Measurements from ENCODE around the gene LSMEM2. TPM values are rescaled to one million over a fixed set of nuclear protein-coding genes. Genes with fewer than 3 reads are reported as not detected.

The LSMEM2 gene
- total RNA-seq, 8 experiments from 2014 or later: 0.36 to 2.6 (median 0.54) TPM; not detected in 1

DNA sequence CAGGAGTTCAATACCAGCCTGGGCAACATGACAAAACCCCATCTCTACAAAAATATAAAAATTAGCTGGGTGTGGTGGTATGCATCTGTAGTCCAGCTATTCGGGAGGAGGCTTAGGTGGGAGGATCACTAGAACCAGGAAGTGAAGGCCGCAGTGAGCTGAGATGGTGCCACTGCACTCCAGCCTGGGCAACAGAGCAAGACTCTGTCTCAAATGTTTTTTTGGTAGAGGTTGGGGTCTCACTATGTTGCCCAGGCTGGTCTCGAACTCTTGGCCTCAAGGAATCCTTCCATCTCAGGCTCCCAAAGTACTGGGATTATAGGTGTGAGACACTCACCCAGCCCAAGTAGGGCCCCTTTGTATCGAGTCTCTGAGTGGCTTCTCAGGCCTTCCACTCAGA, 15.2 kb downstream of the LSMEM2 start:
- Histone ChIP-seq H3K27ac (no peak overlapping the region), H3K4me3 (no peak overlapping the region), H3K4me1 (replicated peaks in 1 of 2) (peaks cover 13 to 15% of the 10 kb centered on the region in 2 donors)
- 68 to 100% (median 86%) methylated on average over 1 to 4 of the region's 4 CpGs; no CpG with 5 or more reads in 5 of the 10 experiments for WGBS, 10 experiments
- in situ Hi-C loops (cut with MboI; ENCODE audit: low pct_unique_long_range_greater_than_20kb in 2 of 9, low sequenced_read_pairs in 9 of 9, unreplicated experiment in 9 of 9): no loop called here
- ATAC-seq (replicated peaks in 6 of 8): no peak

DNA sequence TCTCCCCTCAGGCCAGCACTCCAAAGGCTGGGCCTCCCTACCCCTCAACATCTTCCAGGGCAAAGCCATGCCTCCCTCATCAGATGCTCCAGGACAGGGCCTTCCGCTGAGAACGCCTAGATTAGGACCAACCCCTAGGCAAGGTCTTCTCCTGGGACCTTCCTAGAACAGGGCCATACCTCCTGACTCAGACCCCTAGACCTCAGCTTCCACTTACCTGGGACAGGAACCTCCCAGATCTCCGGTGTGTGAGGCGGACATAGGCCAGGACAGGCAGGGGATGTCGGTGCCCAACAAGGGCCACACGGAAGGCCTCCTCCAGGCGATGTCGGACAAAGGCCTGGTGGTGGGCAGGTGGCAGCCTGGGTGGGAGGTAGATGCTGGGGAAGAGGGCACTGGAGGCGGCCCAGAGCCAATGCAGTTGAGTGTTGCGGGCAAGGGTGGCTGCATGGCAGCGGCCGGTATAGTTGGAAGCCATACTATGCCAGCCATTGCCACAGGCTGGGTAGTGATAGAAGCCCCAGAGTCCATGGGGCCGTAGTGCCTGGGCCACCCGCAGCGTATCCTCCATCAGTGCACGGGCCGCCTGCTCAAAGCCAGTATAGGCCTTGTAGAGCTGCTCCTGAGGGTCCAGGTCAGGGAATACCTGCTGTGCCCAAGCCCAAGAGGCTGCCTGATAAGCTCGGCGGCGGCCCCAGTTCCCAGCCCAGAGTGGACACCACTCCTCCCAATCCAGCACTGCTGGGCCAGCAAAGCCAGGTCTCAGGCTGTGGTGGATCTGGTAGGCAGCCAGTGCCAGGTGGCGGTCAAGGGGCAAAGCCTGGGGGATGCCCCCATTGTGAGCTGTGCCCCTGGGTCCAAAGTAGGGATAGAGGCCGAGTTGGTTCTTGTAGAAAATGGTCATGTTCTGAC, 15.9 kb downstream of the LSMEM2 start:
- WGBS, 10 experiments: 95 to 100% (median 100%) methylated on average over 1 to 11 of the region's 22 CpGs; no CpG with 5 or more reads in 5 of the 10 experiments
- in situ Hi-C loops (cut with MboI; ENCODE audit: low pct_unique_long_range_greater_than_20kb in 2 of 9, low sequenced_read_pairs in 9 of 9, unreplicated experiment in 9 of 9): no loop called here
- ATAC-seq (replicated peaks in 6 of 8): no peak
- no peak overlapping the region for H3K4me3 ChIP-seq
- H3K27ac ChIP-seq: no peak overlapping the region
- peaks cover 13 to 15% of the 10 kb centered on the region in 2 donors for H3K4me1 ChIP-seq (replicated peaks in 1 of 2)

DNA sequence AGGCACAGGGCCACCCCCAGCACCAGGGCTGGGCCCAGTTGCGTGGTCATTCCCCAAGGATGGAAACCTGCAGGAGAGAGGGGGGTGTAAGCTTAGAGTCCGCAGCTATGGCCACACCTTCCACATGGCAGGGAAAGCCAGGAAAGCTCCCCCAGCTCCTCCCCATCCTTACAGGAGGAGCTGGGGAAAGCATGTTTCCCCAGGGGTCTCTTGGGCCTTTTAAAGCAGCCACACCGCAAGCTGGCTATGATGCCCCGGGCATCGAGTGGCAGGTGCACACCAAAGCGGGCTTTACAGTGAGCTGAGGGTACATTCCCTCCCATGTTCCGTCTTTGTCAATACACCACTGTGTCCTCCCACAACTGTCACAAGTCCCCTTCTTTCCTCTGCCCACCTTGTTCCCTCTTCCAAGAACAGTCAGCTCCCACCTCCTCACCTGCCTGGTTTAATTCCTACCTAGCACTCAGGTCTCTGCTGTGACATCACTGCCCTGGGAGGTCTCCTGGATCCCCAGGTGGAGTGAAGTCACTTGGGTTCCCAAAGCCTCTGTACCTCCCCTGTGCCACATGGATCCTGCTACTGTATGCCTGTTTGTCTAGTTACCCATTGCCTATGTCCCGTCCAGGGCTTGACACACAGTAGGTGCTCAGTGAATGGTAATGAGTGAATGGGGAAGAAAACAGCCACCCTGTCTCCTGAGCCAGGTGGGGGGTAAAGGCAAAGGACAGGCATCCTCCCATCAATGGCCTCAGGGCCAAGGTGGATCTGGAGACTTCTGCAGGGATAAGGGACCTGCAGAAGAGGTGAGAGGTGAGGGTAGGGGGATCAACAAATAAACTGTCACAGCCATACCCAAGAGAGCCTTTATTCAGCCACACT, 16.9 kb downstream of the LSMEM2 start:
- in situ Hi-C loops (cut with MboI; ENCODE audit: low pct_unique_long_range_greater_than_20kb in 2 of 9, low sequenced_read_pairs in 9 of 9, unreplicated experiment in 9 of 9): no loop called here
- no peak for ATAC-seq (replicated peaks in 6 of 8)
- H3K4me3 ChIP-seq: no peak overlapping the region
- no peak overlapping the region for H3K27ac ChIP-seq
- peaks cover 21 to 23% of the 10 kb centered on the region in 2 donors for H3K4me1 ChIP-seq (replicated peaks in 1 of 2)
- 60 to 78% (median 71%) methylated on average over 1 to 5 of the region's 8 CpGs; no CpG with 5 or more reads in 5 of the 10 experiments for WGBS, 10 experiments

DNA sequence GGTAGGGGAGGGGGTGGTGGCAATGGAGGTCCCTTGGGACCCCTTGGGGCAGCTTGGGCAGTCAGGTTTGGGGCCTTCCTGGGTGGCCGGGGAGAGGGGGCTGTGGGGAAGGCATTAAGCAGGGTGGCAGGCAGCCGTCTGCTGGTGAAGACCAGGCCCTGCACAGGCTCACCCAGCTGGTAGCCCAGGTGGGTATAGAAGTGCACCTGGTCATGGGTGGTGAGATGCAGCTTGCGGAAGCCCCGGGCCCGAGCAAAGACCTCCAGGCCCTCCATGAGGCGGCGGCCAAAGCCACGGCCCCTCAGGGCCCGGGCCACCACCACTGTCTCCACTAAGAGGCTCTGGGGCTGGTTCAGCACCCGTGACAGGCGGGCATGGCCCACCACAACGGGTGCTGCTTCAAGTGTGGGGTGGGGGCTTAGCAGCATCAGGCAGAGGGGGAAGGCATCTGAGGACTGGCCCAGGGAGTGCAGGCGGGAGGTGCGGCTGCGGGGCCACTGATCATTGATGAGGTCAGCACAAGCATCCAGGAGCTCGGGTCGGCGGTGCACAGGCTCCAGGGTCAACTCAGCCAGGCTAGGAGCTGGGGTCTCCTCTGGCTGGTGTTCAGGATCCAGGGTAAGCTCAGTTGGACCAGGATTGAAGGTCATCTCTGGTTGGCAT, 18.0 kb downstream of the LSMEM2 start:
- in situ Hi-C loops (cut with MboI; ENCODE audit: low pct_unique_long_range_greater_than_20kb in 2 of 9, low sequenced_read_pairs in 9 of 9, unreplicated experiment in 9 of 9): no loop called here
- WGBS, 10 experiments: 83 to 90% methylated on average over 2 of the region's 18 CpGs; no CpG with 5 or more reads in 8 of the 10 experiments
- Histone ChIP-seq H3K4me1 (replicated peaks in 1 of 2) (peaks cover 18% of the 10 kb centered on the region in 2 donors), H3K4me3 (no peak overlapping the region), H3K27ac (no peak overlapping the region)
- ATAC-seq (replicated peaks in 6 of 8): no peak

DNA sequence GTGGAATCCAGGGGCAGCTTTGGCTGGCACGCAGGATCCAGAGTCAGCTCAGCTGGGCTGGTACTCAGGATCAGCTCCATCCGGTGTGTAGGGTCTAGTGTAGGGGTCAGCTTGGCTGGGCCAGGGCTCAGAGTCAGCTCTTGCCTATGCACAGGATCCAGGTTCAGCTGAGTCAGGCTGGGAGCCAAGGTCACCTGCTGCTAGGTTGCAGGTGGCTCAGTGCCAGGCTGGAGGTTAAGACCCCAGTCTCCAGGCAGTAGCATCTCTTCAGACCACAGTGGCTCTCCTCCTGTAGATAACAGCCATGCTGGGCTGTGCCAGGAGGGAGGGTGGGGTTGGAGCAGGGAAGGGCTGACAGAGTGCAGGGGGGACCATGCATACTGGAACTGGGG, 18.5 kb downstream of the LSMEM2 start:
- Histone ChIP-seq H3K4me3 (no peak overlapping the region), H3K27ac (no peak overlapping the region), H3K4me1 (replicated peaks in 1 of 2) (peaks cover 18% of the 10 kb centered on the region in 2 donors)
- WGBS, 10 experiments: 80 to 100% methylated on average over 1 to 2 of the region's 2 CpGs; no CpG with 5 or more reads in 8 of the 10 experiments
- in situ Hi-C loops (cut with MboI; ENCODE audit: low pct_unique_long_range_greater_than_20kb in 2 of 9, low sequenced_read_pairs in 9 of 9, unreplicated experiment in 9 of 9): no loop called here
- no peak for ATAC-seq (replicated peaks in 6 of 8)

DNA sequence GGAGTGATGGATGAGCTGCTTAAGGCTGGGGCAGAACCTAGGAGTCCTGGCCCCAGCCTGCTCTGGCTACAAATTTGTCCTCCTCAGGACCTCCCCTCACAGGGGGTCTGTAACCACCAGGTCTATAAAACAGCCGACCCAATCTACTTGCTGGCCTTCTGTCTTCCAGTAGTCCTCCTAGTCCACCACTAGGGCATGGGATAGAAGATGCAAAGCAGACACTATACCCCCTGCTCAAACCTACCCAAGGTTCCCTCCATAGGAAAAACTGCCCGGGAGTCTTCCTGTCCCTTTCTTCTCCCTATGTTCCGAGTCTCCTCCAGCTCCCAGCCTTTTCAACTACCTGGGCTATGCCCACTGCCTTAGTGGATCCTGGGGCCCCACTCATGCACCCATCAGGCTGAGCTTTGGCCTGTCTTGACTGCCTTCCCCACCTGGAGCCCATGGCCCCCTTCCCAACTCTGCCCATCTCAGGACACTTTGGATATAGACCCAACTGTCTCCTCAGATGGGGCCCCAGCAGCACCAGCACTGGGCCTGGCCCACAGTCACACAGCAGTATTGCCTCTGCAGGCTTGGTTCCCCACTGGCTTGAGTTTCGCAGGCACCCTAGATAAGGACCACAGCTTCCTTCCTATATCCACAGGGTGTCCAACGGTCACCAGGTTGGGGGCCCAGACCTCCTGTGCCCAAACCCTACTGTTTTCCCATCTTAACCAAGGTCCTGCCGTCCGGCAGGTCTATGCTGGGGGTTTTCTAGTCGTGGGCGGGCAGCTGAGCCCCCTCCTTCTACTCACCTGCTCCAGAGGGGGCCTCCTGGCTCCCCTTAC, 19.2 kb downstream of the LSMEM2 start:
- no peak for ATAC-seq (replicated peaks in 6 of 8)
- in situ Hi-C loops (cut with MboI; ENCODE audit: low pct_unique_long_range_greater_than_20kb in 2 of 9, low sequenced_read_pairs in 9 of 9, unreplicated experiment in 9 of 9): no loop called here
- Histone ChIP-seq H3K4me1 (replicated peaks in 1 of 2) (peaks cover 14 to 15% of the 10 kb centered on the region in 2 donors), H3K27ac (peak overlapping the region; percentile 79 to 80), H3K4me3 (peak overlapping the region; percentile 65 to 73 (median 70))
- WGBS, 10 experiments: 67 to 100% (median 81%) methylated on average over 1 to 2 of the region's 9 CpGs; no CpG with 5 or more reads in 6 of the 10 experiments

DNA sequence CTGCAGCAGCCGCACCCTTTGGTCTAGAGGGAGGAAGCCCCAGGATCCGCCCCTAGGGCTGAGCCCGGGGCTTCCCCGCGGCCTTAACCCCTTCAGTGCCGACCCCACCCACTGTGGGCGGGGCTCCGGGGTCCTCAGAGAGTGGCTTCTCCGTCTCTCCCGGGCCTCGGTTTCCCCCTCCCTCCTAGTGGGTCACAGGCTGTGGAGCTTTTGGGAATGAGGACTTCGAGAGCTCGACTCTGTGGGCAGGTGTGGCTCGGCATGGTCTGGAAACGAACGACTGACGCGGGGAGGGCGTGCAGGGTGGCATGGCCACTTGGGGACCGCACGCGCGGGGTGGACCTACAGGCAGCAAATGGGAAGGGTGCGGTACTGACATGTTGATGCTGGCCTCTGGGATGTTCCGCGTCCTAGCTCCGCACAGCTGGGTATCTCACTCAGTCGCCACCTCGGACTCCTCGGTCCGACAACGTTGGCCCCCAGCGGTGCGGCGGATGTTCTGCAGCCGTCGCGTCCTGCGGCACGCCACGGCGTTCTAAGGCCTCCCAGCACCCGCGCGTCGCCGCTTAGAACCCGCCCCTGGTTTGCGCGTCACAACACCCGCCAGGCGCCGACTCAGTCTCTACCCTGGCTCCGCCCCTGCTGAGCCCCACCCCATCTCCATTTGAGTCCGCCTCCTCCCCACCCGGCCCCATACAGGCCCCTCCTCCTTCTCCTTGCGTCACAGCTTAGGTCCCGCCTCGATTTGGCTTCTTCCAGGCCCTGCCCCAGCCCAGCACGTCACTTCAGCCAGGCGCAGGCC, 20.1 kb downstream of the LSMEM2 start, which contains the start of the genes HYAL3 and NAA80:
Gene HYAL3, minus strand, starts transcription at position 570 of the 802 bp plus-strand sequence. CDS start 3,803 bp downstream, outside the sequence.
Gene NAA80, minus strand, starts transcription at position 570 of the 802 bp plus-strand sequence. CDS start 1,942 bp downstream, outside the sequence.
- Histone ChIP-seq H3K4me3 (peak within 1 kb of the TSS; percentile 65 to 73 (median 70)), H3K4me1 (replicated peaks in 1 of 2) (peaks cover 14 to 22% of the 10 kb centered on the region in 2 donors), H3K27ac (peak within 1 kb of the TSS; percentile 79 to 80)
- peak; percentile 74 to 90 (median 86) for ATAC-seq (replicated peaks in 6 of 8)
- no CpG with 5 or more reads among the region's 61 CpGs for WGBS, 10 experiments
- in situ Hi-C loops (cut with MboI; ENCODE audit: low pct_unique_long_range_greater_than_20kb in 2 of 9, low sequenced_read_pairs in 9 of 9, unreplicated experiment in 9 of 9): no loop called here

DNA sequence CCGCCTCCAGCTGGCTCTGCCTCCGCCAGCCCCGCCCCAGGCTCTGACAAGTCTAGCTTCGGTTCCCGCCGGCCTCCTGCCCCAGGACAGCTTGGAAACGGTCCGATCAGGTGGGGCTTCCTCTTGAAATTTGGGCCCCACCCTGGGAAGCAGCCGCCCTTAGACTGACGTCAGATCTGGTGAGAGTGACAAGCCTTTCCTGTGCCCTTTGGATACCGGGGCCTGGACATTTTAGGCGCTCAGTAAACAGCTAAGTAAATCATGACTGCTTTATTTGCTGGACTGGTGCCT, 20.7 kb downstream of the LSMEM2 start:
- Histone ChIP-seq H3K4me3 (peak overlapping the region; percentile 33 to 73 (median 70)), H3K4me1 (replicated peaks in 1 of 2) (peaks cover 14 to 22% of the 10 kb centered on the region in 2 donors), H3K27ac (peak overlapping the region; percentile 20 to 32)
- in situ Hi-C loops (cut with MboI; ENCODE audit: low pct_unique_long_range_greater_than_20kb in 2 of 9, low sequenced_read_pairs in 9 of 9, unreplicated experiment in 9 of 9): no loop called here
- no peak for ATAC-seq (replicated peaks in 6 of 8)
- 0 to 20% (median 0%) methylated on average over 1 to 2 of the region's 12 CpGs; no CpG with 5 or more reads in 4 of the 10 experiments for WGBS, 10 experiments

DNA sequence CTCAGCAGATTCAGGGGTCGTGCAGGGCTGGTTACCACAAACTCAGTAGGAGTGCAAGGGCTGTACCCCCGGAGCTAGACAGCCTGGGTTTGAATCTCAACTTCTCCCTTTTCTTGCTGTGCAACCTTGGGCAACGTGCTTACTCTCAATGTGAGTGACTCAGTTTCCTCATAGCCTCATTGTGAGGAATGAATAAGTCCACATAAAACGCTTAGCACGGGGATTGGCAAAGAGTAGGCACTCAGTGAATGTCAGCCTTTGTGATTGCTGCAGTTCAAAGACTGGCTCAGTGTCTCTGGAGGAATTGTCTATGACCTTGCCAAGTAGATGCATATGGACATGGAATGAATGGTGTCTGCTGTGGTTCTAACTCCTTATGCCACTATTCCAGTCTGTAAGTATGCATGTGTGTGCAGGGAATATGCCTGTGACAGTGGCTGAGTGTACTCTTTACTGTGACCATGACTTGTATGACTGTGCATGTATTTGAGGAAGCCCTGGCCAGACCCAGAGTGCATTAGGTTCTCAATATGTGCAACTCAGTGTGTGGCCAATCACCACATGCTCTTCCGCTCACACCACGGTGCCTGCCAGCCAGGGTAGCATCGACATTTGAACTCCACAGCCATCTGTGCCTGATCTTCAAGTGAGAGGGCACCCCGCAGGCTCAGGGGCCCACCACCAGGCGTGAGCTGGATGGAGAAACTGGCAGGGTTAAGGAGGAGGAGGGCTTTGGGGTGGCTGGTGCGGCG, 21.2 kb downstream of the LSMEM2 start:
- peak overlapping the region; percentile 20 to 32 for H3K27ac ChIP-seq
- ATAC-seq (replicated peaks in 6 of 8): peak in 1 of 8 experiments; percentile 0
- WGBS, 10 experiments: 21 to 63% (median 39%) methylated on average over 2 to 8 of the region's 12 CpGs; no CpG with 5 or more reads in 2 of the 10 experiments
- H3K4me3 ChIP-seq: peak overlapping the region; percentile 33 to 73 (median 70)
- H3K4me1 ChIP-seq (replicated peaks in 1 of 2): peaks cover 14 to 22% of the 10 kb centered on the region in 2 donors
- in situ Hi-C loops (cut with MboI; ENCODE audit: low pct_unique_long_range_greater_than_20kb in 2 of 9, low sequenced_read_pairs in 9 of 9, unreplicated experiment in 9 of 9): no loop called here

DNA sequence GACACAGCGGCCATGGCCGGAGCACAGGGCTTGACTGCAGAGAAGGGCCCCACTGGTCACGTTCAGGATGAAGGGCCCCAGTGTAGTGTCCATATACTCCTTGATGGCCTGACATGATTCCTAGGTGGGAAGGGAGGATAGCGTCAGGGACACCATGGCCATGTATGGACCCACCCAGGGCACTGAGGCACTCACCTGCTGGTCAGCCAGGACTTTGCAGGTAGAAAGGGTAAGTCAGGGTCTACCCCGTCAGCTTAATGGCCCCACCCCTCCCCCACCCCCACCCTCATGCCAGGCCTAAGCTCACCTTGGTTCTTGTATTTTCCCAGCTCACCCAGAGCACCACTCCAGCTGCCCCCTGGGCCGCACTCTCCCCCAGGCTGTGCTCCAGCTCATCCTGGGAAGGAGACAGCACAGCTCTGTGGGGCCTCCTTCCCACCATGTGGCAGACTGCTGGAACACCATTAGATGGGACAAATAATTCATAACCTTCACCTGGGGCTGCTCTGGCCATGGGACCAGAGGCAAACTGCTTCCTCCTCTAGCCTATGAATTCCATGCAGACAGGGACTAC, 21.9 kb downstream of the LSMEM2 start:
- WGBS, 10 experiments: 100% methylated on average over 1 to 2 of the region's 6 CpGs; no CpG with 5 or more reads in 7 of the 10 experiments
- in situ Hi-C loops (cut with MboI; ENCODE audit: low pct_unique_long_range_greater_than_20kb in 2 of 9, low sequenced_read_pairs in 9 of 9, unreplicated experiment in 9 of 9): no loop called here
- Histone ChIP-seq H3K4me3 (peak overlapping the region in 1 of 5 donors; percentile 70), H3K27ac (no peak overlapping the region), H3K4me1 (replicated peaks in 1 of 2) (peaks cover 14 to 22% of the 10 kb centered on the region in 2 donors)
- ATAC-seq (replicated peaks in 6 of 8): no peak
